Inflammatory macrophage treated with lipopolysaccharide for 4 hours (primary cell): ENCODE results near the gene VGLL3.
A peak's percentile ranks its signal among the peaks of the same experiment; 100 is the strongest.
"Not testable (repeated sequence)": the region's sequence is repeated elsewhere in the genome, so short reads cannot be mapped to it uniquely, and the experiment has no call there.

Source experiments
- DNase-seq: peaks from one replicate; pipeline ENCODE4 v3.0.0-alpha.2; 2020

VGLL3 gene

GRCh38 chr3:86989006-86989405, 1.9 kb downstream of the VGLL3 start:
- DNase-seq: no peak

DNA sequence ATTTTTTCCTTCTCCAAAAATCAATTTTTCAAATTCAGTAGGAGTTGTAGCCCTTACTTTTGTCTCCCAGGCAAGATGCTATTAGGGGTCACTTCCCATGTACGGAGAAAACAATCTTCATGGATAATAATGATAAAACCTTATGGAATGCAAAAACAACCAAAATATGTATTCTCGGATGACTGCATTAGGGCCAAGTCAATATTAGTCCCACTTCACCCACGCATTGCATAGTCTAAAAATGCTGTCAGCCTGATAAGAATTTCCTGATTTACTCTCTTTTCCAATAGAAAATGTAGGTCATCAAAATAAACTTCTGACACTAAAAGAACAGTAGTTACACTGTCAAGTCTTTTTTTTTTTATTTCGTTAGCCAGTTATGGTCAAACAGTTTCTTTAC, 2.7 kb downstream of the VGLL3 start:
- no peak for DNase-seq

DNA sequence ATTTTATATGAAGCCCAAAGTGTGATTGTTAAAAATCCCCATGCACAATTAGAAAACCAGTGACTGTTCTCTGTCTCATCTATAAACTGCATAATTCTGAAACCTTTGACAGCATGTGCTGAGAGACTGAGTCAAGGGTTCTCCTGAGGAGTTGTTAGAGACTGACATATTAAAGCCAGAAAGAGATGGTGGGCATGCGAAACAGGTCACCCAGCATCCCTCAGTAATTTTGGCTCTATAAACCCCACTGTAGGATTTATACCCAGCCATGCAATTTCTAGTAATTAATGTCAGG, 3.6 kb downstream of the VGLL3 start:
- no peak for DNase-seq

DNA sequence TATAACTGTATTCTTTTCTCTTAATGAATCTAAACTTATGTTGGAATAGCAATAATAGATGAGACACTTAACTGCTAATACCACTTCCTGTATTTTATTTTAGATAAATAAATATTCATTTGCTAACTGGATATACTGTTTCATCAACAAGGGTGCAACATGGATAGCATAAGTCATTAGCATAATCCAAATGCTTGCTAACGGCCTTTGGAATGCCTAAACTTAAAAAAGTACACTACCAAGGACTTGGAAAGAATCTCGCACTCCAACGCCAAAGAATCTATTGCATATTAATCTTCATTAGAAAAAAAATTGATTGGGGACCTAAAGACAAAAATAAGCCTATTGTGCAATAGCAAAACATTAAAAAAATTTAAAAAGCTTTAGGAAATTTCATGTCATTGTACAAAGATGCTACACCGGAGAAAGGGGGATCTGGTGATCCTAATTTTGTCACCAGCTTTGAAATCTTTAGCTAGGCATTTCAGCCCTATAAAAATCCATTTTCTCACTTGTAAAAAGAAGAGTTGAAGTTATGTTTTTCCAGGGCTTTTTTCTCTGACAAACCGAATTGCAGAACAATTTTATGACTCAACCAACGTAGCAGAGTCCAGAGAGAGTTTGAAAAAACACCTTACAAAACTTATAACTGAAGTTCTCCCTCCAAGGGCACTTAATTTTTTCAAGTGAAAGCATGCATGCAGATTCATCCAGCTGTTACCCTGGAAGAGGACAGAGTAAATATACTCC, 4.1 kb downstream of the VGLL3 start:
- DNase-seq: no peak

- DNase-seq: no peak
Observed at GRCh38 chr3:86985181-86985826, 5.6 kb downstream of the VGLL3 start.

DNA sequence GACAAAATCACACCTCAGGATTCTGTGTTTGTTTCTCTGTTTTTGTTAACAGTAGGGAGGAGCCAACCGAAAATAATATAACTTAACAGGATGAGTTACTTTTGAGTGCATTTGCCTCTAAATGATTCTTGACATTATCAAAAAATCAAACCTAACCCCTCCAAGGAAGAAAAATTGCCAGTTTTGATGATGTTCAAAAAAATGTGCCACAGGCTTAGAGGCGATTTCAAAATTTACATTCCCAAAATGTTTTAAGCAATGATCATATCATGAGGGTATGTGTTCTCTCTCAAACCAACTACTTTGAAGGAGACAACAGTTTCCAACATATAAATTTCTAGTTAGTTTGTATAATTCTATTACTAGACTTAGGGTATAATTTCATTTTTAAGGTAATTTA, 6.7 kb downstream of the VGLL3 start:
- no peak for DNase-seq

GRCh38 chr3:86982883-86983282, 8.1 kb downstream of the VGLL3 start:
- DNase-seq: no peak

GRCh38 chr3:86978111-86978551, 12.8 kb downstream of the VGLL3 start:
- no peak for DNase-seq

DNA sequence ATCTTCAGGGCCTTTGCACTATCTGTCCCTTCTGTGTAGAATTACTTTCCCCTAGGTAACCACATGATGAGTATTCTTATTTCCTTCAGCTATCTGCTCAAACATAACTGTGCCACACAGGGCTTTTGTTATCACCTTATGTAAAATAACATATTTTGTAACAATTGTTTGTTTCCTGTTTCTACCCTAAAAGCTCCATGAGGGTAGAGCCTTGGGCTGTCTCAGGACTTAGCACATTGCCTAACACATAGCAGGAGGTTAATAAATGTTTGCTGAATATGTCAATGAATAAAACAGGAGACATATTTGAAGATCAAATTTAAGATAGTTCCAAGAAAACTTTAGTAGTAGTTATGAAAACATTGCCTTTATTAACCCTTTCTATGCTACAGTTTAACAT, 14.7 kb downstream of the VGLL3 start:
- DNase-seq: no peak

DNA sequence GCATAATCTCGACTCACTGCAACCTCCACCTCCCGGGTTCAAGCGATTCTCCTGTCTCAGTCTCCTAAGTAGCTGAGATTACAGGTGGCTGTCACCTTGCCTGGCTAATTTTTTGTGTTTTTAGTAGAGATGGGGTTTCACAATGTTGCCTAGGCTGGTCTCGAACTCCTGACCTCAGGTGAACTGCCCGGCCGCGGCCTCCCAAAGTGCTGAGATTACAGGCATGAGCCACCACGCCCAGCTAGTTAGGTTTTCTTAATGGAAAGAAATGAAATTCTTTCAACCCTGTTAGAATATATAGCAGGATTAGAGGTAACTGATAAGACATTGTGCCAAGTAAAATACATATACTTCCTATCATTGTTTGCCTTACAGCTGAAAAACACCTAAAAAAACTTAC, 16.8 kb downstream of the VGLL3 start:
- not testable (repeated sequence) for DNase-seq

DNA sequence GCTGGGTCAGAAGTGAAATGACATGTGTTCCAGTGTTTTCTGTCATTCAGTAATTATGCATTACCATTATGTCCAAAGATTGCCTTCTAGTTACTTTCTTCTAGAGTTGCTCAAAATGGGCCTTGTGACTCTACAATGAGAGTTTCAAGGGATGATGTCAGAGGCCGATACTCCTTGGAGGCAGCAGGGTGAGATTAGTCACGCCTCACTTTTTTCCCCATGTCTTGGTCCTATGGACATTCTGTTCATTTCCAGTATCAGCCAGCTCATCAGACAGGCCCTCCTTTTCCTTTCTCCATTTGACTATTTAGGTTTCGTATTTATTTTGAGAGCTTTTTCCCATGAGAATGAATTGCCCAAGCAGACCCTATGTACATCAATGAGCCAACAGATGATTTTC, 17.5 kb downstream of the VGLL3 start:
- peak; percentile 3 for DNase-seq

GRCh38 chr3:86969500-86970189, 21.3 kb downstream of the VGLL3 start:
- DNase-seq: peak; percentile 54

GRCh38 chr3:86968244-86968932, 22.6 kb downstream of the VGLL3 start:
- no peak for DNase-seq

DNA sequence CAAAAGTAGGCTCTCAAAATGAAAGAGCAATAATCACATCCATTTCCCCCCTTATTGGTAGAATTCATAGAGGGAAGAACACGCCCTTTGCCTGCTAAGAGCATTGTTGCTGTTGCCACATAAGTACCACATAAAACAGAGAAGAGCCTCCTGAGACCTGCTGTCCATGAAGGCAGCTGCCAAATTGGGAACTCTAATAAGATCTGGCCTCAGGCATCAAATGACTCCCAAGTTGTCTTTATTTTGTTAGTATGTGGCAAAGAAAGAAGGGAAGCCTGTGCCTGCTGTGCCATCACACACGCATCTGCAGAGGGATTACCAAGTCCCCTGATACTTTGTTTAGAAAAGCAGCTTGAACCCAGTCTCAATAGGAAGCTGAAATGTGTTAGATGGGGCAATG, 23.9 kb downstream of the VGLL3 start:
- DNase-seq: no peak

- no peak for DNase-seq
Observed at GRCh38 chr3:86965166-86965565, 25.8 kb downstream of the VGLL3 start.

DNA sequence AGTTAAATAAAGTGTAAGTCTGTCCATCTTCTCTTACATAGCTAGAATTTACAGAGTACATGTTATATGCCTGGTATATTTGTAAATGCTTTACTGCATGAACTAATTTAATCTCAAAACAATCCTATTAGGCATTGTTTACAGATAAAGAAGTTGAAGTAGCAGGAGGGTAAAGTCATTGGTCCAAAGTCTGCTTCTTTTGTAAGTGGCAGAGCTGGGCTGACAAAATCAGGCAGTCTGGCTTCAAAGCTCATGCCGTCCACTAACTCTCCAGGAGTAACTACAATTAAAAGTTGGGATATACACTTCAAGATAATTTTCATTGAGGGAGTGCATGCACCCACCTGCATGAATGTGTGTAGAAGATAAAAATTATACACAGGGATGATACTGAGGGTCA, 27.3 kb downstream of the VGLL3 start:
- DNase-seq: no peak

DNA sequence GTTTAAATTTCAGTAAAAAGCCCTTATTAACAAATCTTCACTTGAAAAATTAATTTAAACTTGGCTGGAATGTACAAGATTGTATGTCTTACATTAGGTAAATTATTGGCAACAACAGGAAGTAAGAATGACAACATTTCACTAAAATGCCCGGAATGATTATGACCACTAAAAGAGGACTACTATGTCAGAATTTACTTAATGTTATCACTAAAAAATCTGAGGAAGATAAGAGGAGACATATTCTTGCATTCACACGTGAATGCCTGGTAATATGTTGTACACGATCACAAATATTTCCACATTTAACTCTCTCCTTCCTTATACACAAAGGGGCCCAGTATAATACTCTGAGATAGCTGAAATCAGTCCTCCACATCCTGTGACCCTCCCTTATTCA, 29.7 kb downstream of the VGLL3 start:
- no peak for DNase-seq

DNA sequence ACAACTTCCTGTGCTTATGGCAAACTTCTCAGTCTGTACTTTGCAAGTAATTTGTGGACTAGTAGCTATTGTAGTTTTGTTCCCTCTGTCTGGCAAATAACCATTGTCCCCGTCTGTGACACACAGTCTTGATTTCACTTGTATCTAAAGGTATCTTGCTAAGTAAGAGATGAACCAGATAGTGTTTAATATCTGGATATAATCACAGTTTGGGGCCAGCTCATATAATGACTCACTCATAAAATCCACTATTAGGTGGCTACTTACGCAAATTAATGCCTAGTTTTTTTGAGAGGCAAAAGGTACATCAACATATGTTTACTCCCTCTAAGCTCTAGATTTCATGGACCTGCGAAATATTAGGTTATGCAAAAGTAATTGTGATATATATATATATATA, 30.4 kb downstream of the VGLL3 start:
- DNase-seq: no peak

GRCh38 chr3:86958534-86958933, 32.4 kb downstream of the VGLL3 start:
- DNase-seq: no peak

DNA sequence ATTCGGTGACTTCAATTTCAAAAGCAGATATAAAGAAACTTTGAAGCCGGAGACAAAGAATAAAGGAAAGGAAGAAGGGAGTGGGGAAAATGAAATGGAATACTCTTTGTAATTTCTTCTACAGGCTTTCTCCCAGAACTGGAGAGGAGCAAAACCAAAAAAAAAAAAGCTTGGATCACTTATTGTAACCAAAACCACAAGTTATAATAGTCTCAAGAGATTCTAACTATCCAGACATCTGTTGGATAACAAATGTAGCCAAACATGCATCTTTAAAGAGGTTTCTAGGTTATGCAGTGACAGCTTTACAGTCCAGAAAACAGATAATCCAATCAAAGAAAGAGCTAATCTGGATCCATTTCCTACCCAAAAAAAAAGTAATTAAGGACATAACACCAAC, 36.2 kb downstream of the VGLL3 start:
- no peak for DNase-seq

DNA sequence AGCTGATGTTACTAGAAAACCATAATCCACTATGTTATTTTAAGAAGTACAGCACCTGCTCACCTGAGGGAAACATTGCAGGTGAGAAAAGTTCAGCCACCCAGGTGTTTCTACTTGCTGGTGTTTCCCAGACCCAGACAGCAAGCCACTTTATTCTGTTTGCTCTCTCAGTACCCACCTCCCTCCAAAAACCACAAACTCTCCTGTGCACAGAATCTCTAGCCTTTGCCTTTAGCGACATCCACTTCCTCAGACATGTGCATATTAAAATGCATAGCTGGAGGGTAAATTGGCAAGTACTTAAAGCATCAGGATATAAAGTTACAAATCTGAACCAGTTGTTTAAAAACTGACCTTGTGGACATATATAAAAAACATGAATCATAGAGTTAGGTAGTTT, 36.7 kb downstream of the VGLL3 start:
- DNase-seq: no peak

GRCh38 chr3:86951322-86951721, 39.6 kb downstream of the VGLL3 start:
- no peak for DNase-seq

GRCh38 chr3:86950717-86951116, 40.2 kb downstream of the VGLL3 start:
- DNase-seq: no peak

DNA sequence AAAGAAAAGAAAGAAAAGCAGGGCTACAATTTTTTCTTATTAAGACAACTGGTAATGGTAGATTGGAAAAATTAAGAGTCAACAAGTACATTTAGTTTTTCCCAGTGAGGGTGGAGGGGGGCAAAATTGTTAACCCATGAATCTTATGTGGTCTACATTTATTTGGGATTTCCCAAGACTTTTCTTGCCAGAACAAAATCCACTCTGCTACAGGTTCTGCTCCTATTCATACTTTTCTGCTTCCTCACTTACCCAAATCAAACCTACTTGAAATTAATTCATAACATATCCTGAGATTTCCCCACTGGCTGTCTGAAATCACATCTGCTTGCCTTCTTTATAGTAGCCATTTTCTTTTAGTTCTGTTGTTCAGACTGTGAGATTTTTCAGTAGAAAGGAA, 41.1 kb downstream of the VGLL3 start:
- no peak for DNase-seq
